NCI-H1417 treated with DMSO at 0.1 percent for 48 hours (cell line): ENCODE data around the gene NBEA.

Experiments used
- DNase-seq: peaks from one replicate; lab custom pipeline; 2025; lab: John Stamatoyannopoulos, UW

Gene NBEA

DNA sequence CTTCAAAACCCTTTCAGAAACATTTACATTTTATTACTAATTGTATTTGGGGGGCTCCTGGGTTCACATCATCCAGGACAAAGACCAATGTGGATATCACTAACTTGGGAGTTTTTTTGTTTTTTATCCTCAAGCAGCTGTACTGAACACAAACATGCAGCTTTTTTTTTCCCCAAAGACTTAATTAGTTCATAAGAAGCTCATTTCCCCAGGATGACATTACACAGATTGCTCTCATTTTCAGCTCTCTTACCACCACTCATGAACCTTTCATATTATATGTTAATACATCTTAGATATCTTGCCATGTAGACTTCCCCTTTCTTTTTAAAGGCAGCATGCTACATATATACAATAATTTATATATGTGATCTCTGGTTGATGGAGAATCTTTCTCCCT, 653.1 kb downstream of the NBEA start:
- no peak for DNase-seq

DNA sequence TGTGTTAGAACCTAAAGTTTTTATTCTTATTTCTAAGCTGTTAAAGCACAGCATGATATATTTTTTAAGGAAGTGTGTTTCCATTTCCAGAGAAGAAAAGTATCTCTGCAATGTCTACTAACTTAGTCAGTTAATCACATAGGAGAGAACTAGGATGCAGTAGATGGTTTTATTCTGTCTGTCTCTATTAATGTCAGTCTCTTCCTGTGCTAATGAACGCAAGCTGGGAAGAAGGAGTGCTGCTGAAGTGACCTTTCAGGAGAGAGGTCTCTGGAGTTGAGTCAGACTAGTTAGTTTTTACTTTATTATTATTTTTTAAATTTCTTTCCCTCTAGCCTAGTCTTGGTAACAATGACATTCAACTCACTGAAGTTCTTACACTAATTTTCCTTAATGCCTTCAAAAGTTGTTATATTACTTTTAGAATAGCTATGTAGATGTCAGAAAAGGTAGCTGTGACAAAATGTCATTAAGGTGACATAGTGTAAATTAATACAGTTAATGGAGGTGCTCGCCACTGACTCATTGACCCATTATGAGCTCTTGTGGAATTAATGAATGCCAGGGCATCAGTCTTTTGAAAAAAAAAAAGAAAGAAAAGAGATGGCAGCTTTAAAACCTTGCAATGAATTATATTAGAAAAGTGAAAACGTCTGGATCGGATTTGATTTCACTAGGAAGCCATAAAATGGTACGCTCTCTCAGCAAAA, 654.4 kb downstream of the NBEA start:
- DNase-seq = no peak

DNA sequence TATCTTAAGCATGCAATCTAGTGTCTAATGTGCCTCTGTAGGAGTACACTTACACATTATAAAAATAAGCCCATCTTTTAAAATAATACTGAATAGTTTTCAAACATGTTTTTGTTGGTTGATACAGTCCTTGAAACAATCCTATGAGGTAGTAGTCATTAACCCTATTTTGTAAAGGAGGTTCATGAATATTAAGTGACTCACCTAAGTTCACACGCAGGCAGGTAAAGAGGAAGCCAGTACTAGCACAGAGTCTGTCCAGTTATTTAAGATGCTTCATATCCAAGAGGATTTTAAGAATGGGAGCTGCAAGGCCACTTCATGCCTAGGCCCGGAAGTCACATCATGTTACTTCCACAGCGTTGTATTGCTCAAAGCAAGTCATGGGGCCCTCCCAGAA, 655.4 kb downstream of the NBEA start:
- no peak for DNase-seq

DNA sequence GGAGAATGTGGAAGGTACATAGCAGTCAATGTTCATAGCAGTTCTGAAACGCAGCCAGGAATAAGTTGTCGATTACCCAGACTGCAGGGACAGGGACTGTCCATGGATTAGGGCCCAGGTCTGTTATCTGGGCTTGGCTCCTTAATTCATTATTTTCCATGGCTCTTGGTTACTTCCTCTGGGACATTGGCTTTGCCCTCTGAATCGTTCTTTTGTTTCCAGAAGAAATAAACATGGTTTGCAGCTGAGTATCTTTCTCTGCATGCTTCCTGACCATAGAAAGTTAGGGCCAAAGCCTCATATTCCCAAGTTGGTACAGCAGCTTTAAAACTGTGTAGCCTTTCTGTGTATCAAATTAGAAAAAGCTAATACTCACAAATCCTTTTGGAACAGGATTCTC, 656.2 kb downstream of the NBEA start:
- no peak for DNase-seq

DNA sequence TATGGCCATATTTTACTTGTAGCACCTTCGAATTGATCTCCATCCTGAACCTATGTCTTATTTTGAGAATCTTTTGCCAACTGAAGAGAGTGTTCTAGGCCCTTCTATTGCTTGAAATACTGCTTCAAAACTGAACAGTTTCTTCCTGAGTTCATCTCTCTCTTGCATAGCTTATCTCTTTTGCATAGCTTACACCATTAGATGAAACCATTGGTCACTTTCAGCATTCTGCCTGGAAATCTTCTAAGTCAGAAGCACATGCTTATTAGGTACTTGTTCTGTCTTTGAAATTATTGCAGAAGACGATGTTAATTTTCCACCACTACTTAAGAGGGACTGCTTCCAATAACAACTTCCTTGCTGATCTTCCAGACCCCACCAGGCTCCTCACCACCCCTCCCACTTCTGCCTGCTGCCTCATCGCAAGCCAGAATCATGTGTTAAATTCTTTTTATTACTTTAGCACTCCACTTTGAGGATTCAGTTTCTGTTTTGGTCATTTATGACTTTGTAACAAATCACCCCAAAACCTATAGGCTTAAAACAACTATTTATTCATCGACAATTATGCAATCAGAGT, 656.8 kb downstream of the NBEA start:
- DNase-seq = no peak

DNA sequence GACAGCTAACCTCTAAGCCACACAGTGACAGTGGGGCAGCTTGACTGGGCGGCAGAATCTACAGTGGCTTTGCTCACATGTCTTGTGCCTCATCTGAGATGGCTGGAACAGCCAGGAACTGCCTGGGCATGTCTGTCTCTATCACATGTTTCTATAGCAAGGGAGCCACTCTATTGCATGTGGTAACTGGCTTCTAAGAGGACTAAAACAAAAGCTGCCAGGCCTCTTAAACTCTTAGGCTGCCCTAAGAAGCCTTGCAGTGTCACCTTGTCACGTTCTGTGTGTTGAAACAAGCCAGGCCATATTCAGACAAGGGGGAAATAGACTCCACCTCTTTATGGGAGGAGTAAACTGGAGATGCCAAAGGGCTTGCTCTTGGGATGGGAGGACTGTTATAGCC, 657.3 kb downstream of the NBEA start:
- DNase-seq = no peak

DNA sequence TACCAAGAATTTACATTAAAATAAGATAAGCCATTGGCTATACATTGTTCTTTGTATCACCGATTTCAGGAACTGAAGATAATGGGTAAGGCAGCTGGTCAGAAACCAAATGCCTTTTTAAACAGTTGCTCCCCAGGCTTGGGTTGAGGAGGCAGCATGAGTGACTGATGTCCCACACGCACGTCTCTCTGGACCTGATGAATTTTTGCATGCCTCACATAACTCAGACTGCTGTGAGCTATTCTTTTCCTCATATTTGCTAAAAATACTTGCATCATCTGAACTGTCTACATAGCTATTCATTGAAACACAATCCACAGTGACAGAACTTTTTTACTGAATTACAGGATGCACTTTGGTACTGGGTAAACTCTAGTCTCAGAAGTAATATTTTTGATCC, 658.1 kb downstream of the NBEA start:
- no peak for DNase-seq

DNA sequence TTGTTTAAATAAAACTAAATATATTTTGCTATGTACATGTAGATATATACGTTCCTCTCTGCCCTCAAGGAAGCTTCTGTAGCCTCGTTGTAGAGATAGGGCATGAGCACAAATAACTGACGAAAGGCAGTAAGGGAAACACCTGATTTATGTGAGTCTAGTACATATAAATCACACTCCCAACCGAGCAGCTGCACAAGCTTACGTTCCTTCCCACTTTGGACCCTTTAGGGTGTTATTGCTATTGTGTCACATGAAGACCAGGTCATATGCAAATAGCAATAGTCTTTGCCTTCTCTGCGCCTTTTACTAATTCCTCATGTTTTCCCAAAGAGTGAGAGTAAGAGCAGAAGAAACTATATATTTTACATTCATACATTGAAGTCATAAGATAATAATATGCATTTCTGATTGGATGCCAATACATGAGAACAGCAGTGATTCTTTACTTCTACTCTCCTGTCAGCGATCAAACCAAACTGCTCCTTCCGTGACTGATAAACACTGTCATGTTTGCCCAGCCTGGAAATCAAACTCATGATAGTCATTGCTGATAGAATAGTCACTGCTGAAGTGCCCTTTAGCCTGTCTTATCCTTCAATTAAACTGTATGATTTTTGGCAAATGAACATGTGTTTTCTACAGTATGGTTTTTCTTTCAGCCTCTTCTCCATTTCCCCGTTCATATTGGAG, 661.7 kb downstream of the NBEA start:
- no peak for DNase-seq

DNA sequence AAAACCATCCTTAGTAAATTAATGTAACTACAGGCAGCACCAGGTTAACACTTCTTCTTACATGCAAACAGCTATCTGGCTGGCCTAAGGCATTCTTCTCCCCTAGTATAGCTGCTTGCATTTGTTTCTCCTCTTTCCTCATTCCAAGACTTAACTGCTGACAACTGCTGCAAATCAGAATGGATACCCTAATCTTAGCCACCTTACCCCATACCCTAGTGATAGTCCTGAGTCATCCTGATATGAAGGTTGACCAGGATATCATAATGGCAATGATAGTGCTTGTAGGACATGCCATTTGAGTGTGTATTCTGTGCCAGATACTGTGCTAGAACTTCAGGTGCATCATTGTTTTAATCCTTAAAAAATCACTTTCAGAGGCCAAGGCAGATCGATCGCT, 672.6 kb downstream of the NBEA start:
- DNase-seq = no peak

DNA sequence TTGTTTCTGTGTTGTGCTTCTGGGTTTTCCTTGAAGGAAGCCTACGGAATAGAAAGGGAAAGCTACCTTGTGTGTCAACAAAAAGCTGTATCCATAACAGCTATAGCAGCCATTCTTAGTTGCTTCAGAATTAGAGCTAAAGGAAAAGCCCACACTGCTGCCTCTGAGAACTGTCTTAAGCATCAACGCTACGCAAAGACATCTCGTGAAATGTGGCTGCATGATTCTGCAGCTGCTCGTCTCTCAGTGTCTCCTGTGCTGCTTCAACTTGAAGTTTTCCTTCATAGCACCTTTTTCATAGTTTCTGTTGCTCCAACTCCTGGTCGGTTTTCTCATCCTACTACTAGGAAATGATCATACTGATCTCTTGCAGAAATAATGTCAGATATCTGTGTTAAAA, 675.4 kb downstream of the NBEA start:
- no peak for DNase-seq

DNA sequence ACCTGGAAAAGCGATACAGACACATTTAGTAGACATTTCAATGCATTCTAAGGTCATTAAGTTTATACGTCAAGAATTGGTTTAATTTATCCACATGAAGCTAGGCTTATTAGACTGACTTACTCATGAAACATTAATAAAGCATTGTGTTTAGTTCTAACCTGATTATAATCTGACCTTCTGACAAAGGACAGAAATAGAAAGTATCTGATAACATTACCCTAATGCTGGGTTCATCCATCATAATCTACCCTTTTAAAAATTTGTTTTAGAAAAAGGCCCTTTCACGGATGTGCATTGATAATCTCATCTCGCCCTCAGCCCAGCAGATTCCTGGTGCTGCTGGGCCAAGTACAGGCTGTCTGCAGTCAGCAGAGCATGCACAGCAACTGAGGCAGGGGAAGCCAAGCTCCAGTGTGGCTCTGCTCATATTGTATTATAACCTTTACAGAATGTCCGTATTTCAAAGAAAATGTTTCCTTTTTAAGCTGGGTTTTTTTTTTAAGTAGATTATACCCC, 676.6 kb downstream of the NBEA start:
- no peak for DNase-seq

DNA sequence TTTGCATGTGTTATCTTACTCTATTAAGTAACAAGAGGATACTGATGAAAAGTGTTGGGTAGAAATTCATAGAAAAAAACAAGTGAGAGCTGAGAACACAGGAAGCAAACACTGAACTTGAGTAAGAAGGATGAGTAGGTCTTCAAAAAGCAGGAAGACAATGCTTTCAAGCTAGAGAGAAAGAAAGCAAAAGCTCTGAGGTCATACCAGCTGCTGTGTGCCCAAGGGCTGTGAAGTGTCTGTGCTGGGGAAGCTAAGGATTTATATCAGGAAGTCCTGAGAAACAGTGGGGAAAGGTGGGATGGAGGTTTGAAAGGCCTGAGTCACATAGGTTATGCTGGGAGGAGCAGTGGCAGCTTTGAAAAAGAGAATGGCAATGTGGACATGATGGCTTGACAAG, 679.9 kb downstream of the NBEA start:
- no peak for DNase-seq

DNA sequence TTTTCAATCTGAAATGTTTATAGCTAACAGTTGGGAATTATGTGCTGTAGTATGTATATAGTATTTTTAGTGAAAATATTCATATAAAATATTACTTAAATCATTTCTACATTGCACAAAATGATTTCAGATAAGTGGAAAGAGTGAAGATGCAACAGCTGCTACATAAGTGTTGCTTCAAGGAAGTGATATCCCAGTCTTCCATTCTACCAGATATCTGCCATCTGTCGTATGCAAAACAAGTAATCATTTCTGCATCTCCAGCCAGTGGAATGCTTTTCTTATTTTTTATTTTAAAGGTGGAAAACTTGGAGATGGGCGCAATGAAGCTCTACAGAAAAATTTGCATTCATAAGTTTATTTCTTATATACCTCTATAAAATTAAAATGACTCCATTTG, 687.0 kb downstream of the NBEA start:
- DNase-seq = no peak

DNA sequence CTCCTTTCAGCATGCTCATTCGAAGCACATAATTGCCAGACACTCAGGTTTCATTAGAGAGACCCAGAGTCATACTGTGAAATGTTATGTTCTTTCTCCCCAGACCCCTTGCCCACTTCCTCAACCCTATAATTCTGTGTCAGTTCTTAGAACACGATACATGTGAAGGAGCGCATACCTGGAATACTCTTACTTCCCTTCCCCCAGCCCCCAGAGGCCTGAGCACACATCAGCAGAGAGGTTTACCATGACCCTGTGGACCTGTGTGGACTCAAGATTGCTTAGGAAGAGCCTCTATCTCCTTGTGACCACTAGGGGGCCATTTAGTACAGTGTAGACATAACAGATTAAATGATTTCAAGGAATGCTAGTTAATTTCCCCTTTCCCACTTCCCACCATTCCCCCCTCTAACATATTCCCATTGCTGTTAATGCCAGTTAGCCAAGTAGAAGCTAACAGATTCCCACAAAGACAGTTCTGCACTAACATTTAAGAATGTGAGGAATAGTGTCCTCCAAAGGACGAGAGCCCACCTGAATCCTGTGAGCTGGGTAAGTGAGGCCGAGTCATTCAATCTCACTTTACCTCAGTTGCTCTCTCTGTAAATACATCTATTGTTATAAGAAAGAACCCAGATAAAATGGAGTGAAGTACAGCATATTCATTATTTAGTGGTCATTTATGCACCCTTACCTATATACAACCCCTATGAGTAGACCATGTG, 688.6 kb downstream of the NBEA start:
- no peak for DNase-seq

DNA sequence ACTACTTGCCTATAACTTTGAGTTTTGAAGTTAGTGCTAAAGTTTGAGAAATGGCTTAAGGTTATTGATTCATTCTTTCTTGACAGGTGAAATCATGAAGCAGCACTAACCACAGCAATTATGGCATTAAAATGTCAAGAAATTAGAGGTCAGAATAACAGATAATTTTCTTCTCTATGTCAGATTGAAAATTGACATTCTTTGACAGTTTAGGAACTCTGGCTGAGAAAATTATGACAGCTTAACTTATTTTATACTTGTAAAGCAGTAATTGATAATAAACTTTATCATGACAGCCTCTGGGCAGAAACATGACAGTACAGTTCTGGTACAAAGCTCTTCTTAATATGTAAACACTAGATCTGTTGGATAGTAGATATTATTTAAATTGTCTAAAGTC, 689.6 kb downstream of the NBEA start:
- no peak for DNase-seq

DNA sequence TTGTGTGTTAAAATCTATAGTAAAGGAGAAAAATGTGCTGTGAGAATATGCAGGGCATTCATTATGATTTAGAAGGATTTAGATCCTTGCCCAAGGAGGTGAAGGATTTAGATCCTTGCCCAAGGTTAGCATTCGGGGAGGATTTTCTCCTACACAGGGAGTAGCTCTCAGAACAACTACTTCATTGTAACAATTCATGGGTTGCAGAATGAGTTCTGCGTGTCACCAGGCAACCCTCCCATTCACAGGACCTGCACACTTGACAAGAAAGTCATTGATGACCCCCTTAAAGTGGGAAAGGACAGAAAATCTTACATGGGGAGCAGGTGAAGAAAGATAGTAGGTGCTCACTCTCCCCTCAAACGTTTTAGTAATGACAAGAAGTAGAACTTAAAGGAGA, 701.6 kb downstream of the NBEA start:
- DNase-seq = no peak

DNA sequence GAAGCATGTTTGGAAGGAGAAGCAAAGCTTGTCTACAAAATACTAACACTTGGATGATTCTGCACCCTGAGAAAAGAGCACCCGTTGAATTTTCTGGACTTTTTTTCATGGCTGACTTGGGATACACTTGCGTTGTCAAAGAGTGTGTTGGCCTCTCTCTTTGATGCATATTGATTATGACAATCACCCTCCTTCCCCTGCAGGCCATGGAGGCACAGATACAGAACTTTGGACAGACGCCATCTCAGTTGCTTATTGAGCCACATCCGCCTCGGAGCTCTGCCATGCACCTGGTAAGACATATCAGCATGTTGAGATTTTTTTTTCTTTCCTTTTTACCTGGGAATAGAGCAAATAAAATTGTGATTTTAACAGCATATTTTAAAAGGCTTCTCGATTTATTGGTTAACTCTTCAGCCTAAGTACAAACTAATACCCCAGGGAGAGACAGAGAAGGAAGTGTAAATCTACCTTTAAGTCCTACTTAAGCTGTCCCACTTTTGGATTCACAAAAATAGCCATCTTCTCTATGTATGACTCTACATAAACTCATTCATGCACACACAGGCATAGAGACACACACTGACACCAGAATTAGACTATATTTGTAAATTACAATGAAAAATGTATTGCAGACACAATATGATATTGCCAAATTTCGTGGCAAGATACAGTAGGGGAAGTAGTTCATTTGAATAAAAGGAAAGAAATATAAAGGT, 704.1 kb downstream of the NBEA start:
- DNase-seq = no peak

DNA sequence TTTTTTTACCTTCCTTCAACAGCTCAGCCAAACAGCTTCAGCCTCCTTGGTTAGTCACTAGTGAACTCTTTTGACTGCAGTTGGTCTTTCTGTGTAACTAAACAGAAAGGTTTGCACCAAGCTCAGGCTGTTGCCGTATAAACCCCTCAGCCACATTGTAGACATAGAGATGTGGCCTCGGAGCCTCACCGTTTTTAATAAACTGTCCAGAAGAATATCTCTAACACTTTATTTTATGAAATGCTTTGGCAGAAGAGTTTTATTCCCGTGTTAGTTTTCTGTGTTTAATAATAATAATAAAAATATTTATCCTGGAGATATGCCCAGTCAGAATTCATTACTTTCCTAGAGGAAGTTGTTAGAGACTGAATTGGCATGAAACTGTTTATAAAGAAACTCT, 706.1 kb downstream of the NBEA start:
- no peak for DNase-seq

DNA sequence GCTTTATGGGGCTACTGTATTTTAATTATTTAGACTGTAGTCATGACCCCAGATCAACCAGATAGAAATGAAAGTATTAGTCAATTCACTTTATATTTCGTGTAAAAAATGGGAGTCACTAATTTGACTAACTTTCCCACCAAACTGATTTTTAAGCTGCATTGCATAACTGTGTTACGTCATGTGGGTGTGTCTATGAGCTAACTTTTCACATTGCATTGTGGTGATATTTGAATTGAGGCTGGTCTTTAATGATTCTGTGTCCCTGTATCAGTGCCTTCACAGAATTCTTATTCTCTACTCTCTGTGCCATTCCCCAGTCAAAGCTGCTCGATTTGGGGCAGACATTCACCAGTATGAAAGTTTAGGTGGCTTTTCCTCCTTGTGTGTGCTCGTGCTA, 707.1 kb downstream of the NBEA start:
- DNase-seq = no peak

DNA sequence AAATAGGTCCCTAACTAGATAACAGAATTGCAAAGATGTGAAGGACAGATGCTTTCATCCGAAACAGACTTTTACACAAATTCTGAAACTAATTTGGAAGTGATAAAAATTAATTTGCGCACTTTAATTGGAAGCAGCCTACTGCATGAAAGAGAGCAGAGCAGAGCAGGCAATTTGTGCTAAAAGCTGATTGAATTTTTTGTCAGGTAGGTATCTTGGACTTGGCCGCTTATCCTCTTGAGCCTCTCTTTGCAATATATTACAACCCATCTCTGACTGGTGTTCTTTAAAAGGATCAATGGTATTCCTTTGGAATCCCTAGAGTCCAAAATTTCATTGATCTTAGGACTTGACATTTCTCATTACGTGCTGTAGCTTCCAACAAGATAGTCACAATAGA, 717.7 kb downstream of the NBEA start:
- DNase-seq = no peak

DNA sequence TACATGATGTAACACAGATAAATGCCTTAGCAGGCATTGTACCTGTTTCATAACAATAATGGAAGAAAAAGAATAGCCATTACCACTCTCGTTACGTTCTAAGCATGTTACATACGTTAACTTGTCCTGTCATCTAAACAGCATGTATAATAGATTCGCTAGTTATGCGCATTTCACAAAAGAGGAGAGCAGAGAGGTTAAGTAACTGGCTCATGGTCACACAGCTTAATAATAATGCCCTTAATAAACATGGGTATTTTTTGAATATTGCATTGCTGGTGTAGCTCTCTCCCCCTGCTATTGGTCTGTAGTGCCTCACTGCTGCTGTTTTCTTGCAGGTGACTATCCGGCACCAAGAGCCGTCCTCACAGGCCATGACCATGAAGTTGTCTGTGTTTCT, 722.7 kb downstream of the NBEA start:
- DNase-seq = no peak

DNA sequence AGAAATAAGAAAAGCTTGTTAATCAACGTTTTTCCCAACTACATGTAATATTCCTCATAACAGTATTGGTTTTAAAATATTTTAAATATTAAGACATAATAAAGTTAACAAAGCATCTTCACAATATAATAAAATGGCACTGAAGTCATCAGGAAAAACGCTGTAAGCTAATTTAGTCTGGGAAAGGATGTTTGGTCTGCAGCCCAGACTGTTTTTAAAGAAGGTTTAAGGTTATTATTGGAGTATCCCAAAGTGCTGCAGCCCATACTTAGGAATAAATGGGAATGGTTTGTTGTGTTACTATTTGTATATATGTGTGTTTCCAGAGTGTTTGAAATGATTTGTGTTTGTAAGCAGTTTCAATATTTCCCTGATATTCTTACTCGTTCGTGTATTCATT, 727.3 kb downstream of the NBEA start:
- no peak for DNase-seq
